ENCODE data around the gene CGB2.
A peak's percentile ranks its signal among the peaks of the same experiment; 100 is the strongest.
"Not testable (repeated sequence)": the region's sequence is repeated elsewhere in the genome, so short reads cannot be mapped to it uniquely, and the experiment has no call there.

The CGB2 gene

GRCh38 chr19:49031642-49032301 is at the start of gene CGB2:
CGB2 (plus strand) TSS chr19:49031890; CDS start chr19:49032096, 206 bp downstream.
- FAIRE-seq, result not testable (repeated sequence)

GRCh38 chr19:48982280-48982679 is 49.4 kb upstream of the CGB2 start:
- FAIRE-seq, result no peak

- no peak for FAIRE-seq
Observed at GRCh38 chr19:48985711-48986110, 46.0 kb upstream of the CGB2 start.

GRCh38 chr19:48986211-48986610 is 45.5 kb upstream of the CGB2 start:
- no peak for FAIRE-seq

- no peak for FAIRE-seq
Observed at GRCh38 chr19:48987323-48987722, 44.4 kb upstream of the CGB2 start.

DNA sequence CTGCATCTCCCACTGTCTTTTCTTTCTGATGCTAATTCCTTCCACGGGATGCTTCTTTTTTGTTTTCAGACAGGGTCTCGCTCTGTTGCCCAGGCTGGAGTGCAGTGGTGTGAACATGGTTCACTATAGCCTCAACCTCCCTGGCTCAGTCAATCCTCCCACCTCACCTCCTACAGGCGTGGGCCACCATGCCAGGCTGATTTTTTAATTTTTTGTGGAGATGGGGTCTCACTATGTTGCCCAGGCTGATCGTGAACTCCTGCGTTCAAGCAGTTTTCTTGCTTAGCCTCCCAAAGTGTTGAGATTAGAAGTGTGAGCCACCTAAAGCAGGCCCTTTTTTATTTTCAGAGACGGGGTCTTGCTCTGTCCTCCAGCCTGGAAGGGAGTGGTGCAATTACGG is 43.4 kb upstream of the CGB2 start:
- no peak for FAIRE-seq

DNA sequence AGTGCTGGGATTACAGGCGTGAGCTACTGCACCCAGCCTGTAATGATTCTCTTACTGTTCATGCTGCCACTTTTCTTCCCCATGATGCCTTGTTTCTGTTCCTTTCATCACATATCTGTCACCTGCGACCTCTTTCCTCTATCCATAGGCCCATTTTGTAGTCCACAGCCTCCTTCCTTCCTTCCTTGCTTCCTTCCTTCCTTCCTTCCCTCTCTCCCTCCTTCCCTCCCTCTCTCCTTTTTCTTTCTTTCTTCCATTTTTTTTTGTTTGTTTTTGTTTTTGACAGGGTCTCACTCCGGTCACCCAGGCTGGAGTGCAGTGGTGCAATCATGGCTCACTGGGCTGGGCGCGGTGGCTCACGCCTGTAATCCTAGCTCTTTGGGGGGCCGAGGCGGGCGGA is 42.8 kb upstream of the CGB2 start:
- FAIRE-seq, result no peak

DNA sequence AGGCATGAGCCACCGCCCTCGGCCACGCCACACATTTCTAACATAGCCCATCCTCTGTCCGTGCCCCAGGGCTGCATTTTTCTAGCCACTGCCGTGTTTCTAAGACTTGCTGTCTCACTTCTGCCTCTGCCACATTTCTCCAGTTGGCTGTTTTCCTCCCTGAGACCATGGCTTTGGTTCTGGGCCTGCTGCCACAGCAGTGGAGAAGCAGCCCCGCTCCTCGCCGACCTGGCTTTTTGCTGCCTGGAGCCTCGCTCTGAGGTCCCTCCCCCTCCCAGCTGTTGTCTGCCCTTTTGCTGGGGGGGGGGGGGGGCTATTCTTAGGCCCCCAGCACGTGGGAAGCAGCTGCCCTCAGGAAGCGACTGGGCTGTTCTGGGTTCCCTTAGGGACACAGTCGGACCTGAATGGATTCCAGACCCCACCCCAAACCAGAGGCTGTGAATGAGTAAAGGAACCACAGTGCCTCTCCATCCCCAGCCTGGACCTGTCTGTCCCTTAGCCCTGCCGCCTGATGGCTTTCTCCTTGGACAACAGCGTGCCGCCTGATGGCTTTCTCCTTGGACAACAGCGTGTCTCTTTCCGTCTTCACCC is 41.9 kb upstream of the CGB2 start:
- FAIRE-seq, result no peak

DNA sequence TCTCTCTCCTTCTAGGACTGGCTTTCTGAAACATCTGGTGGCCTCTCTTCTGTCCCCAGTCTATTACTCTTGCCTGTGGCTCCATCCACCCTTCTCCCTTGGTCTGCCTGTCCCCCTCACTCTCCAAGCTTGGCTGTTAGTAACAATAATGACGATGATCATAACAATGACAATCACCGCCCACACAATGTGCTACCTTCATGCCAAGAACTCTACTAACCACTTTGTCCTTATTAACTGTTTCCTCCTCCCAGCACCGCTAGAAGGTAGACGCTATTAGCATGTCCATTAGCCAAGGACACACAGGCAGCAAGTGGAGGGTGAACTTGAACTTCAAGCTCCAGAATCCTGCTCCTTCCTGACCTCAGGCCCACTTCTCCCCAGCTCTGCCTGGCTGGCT is 41.3 kb upstream of the CGB2 start:
- FAIRE-seq, result no peak

DNA sequence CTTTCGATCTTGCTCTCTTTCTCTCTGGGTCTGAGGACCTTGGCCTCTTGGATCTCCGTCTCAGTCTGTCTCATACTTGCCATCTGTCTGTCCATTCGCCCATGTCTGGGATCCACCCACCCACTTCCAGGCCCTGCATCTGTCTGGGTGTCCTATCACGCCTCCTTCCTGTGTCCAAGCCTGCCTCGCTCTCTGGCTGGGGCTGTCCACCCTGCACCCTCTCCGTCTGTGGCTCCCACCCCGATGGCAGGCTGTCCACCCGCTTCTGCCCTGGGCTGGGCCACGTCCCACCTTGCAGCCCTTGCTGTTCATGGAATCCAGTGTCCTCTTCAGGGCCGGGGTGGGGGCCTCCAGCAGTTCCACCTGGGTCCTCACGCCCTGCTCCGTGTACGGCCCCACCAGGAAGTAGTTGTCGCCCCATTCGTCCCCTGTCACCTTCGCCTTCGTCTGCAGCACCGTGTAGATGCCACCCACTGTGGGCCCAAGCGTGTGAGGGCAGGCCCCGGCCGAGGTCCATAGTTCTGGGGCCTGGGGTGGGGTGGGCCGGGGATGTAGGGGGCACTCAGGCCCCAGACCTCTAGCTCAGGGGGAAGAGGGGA is 40.6 kb upstream of the CGB2 start:
- FAIRE-seq, result no peak

DNA sequence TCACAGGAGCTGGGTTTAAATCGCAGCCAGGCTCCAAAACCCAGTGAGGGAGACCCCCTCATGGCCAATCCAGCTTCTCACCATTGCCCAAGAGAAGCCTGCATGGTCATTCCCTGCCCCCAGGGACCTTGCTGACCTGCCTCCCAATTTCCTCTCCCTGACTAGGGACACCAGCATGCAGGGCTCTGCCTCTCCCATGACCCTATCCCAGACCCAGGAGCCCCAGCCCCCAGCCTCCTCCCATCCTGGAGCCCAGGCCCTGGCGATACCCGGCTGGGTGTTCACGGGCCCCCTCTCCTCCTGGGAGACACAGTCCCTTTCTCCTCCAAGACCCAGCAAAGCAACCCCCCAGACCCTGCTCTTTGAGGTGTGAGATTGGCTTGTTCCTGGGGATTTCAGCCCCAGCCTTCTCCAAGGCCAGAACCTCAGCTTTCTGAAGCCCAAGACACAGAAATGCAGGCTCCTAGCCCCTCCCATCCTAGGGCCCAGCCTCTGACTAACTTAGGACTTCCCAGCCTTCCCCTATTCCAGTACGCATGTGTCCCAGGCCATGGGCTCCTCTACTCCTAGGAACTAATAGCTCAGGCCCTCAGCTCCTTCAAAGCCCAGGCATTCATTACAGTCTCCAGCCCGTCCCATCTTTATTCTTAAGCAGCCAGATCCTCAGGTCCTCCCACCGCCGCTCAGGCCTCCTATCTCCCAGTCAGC is 39.7 kb upstream of the CGB2 start:
- no peak for FAIRE-seq

- FAIRE-seq, result no peak
Observed at GRCh38 chr19:48992581-48993174, 39.0 kb upstream of the CGB2 start.

DNA sequence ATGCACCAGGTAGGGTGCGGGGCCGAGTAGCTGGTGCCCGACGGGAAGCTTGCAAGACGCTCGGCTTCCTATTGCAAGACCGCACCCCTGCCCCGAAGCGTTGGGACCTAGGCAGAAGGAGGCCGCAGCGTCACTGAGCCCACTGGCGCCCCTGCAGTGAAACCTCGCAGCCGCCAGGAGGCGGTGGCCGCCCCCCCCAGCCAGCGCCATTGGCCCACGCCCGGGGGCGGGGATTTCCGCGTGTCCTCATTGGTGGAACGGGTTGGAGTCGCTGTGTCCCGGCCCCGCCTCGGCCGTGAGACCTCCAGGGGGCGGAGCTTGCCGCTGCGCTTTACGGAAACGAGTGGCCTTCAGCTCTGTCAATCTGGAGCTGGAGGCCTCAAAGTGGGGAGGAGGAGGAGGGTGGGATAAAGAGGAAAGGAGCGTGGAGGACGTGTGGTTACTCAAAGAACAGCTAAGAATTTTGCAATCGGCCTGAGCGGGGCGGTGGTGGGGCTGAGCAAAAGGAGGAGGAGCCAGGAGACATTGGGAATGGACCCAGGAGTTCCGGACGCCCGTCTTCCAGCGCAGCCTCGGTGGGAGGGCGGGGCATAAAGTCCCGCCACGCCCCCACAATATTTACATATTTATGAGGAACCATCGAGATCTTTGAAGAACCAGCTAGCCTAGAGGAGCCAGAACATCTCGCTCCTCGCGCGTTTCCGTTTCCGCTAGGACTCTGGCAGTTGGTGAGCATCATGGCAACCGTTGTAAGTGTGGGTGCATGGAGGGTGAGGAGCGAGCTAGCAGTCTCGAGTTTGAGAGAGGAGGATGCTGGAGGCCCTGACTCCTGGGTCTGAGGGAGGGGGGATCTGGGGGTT is 38.3 kb upstream of the CGB2 start, which contains the start of the genes GYS1 and RUVBL2:
TSS of gene GYS1 (minus strand) at position 135 of the 860 bp plus-strand sequence. CDS start 197 bp downstream, outside the sequence.
TSS of gene RUVBL2 (plus strand) at position 713 of the 860 bp plus-strand sequence. CDS start at position 738, 25 bp downstream.
- peak; percentile 75 for FAIRE-seq

GRCh38 chr19:48994035-48994386 is 37.7 kb upstream of the CGB2 start:
- no peak for FAIRE-seq

DNA sequence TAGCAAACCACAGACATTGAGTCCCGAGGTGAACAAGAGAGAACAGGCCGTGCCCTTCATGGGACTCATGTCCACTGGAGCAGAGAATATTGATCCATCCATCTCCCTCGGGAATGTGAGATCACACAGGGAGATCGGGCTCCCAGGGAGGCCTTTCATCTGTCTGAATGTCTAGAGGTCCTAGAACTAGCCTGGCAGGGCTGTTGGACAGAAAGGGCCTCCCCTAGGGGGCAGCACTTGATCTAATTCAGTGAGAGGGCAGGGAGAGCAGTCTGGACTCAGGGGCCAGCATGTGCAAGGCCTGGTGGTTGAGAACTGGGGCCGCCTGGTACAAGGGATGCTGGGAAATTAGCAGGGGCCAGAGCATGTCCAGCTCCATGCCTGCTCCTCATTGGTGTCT is 33.7 kb upstream of the CGB2 start:
- no peak for FAIRE-seq

GRCh38 chr19:48999481-49000325 is 32.0 kb upstream of the CGB2 start:
- FAIRE-seq, result no peak

DNA sequence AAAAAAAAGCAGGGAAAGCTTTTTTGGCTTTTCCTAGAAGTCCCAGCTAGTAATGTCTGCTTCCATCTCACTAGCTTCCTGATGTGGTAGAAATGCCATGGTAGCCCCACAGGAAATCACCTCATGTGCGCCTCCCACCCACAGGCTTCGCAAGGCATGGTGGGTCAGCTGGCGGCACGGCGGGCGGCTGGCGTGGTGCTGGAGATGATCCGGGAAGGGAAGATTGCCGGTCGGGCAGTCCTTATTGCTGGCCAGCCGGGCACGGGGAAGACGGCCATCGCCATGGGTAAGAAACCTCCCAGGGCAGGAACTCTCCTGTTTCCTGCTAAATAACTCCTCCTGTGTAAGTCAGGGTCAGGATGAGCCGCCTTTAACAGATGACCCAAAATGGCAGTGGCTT is 27.6 kb upstream of the CGB2 start:
- FAIRE-seq, result no peak

DNA sequence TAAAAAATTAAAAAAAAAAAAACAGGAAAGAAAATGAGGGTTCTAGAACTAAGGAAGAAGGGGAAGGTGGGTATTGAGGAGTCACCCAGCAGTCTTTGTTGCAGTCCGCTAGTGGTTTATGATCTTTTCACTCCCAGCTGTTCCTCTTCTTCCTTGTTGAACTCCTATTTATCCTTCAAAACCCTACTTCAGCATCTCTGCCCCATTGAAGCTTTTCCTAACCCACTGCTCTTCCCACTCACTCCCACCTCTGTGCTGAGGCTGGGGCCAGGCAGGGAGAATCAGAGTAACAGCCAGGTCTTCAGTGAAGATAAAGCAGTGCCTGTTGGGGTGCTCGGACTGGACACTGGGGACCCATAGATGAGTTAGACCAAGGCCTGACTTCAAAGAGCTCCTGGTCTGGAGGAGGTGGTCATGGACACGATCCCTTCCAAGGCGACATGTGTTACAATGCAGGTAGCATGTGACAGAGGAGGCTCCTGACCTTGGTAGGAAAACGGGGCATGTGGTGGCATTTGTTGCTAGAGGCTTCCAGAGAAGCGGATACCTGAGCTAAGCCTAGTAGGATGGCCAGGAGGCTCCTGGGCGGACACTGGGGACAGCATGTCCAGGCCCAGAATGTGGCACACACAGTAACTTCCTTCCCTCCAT is 26.6 kb upstream of the CGB2 start:
- no peak for FAIRE-seq

DNA sequence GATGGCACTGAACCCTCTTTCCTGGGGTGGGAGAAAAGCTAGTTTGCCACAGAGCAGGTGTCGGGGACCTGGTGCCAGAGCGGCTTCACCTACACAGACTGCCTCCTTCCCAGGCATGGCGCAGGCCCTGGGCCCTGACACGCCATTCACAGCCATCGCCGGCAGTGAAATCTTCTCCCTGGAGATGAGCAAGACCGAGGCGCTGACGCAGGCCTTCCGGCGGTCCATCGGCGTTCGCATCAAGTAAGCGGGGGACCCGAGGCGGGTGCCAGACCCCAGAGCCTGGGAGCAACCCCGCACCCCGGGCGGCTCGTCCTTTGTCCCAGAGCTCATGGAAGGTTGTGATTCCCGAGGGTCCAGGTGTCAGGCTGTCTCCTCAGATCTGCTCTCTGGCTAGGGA is 24.8 kb upstream of the CGB2 start:
- FAIRE-seq, result no peak

DNA sequence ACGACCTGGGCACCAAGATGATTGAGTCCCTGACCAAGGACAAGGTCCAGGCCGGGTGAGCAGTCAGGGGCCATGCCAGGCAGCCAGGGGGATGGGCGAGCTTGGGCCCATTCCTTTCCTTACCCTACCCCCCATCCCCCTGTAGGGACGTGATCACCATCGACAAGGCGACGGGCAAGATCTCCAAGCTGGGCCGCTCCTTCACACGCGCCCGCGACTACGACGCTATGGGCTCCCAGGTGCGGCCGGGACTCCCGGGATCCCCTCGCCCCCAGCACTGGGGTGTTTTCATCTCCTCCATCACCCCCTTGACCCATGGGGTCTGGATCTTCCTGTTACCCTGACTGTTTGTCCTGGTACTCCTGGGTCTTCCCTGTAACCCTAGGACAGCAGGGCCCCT is 21.9 kb upstream of the CGB2 start:
- FAIRE-seq, result no peak

DNA sequence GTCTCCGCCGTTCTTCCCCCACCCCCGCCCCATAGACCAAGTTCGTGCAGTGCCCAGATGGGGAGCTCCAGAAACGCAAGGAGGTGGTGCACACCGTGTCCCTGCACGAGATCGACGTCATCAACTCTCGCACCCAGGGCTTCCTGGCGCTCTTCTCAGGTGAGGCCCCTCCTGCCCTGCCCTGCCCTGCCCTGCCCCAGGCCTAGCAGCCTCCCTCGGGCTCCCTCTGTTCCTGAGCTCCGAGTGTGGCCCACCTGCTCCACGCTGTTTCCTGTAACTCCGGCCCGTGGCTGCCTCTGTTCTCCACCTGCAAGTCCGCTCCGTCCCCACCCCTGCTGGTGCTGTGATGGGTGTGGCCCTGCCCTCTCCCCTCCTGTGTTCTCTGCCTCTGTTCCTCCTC is 21.2 kb upstream of the CGB2 start:
- no peak for FAIRE-seq
